ENCODE data around the gene WIZ. TPM values are rescaled to one million over a fixed set of nuclear protein-coding genes. Genes with fewer than 3 reads are reported as not detected.

WIZ gene
- total and polyA plus RNA-seq, 10 of the 15 experiments (the other 5 are each of a cell fraction or from before 2014, with no cell fraction given): 0.10 to 26.7 (median 2.7) TPM

GRCh38 chr19:15445807-15446376 lies 3.9 kb downstream of the WIZ start (continued):
- no peak for TF ChIP-seq MAX (IDR thresholded peaks at IDR 0.05; ENCODE audit: low read depth, low read length)
- TF ChIP-seq BCLAF1 (IDR thresholded peaks at IDR 0.05): no peak
- TF ChIP-seq MYB (IDR thresholded peaks at IDR 0.05; ENCODE audit: borderline replicate concordance, low read depth, low read length): no peak
- TF ChIP-seq IKZF2 (IDR thresholded peaks at IDR 0.05): no peak

- ChIA-PET RAD21 (ENCODE audit: unreplicated experiment) (no interaction called here), SMC1A (ENCODE audit: uncharacterized antibody, unreplicated experiment) (no interaction called here), POLR2A (no interaction called here), CTCF (no interaction called here)
- intact Hi-C loops (cut with micrococcal nuclease; ENCODE audit: unreplicated experiment): no loop called here
- Histone ChIP-seq H3K36me3 (ENCODE audit: control insufficient read depth in 2 of 2, insufficient read depth in 2 of 2, low read length in 1 of 2) (no peaks in the 10 kb centered on the region), H3K4me1 (ENCODE audit: control insufficient read depth, insufficient read depth, low read length) (peaks cover 7% of the 10 kb centered on the region), H3K9me3 (replicated peaks; ENCODE audit: control insufficient read depth, insufficient read depth, low read length) (no peaks in the 10 kb centered on the region), H3K27me3 (replicated peaks in 1 of 2; ENCODE audit: control insufficient read depth in 2 of 2, insufficient read depth in 2 of 2, low read length in 1 of 2) (no peaks in the 10 kb centered on the region), H3K79me2 (ENCODE audit: control insufficient read depth, insufficient read depth, low read length) (no peaks in the 10 kb centered on the region), H3K4me3 (no peak overlapping the region), H4K20me1 (ENCODE audit: control insufficient read depth, insufficient read depth) (no peaks in the 10 kb centered on the region), H3K4me2 (ENCODE audit: control insufficient read depth, insufficient read depth) (no peak overlapping the region), H3K9ac (ENCODE audit: control insufficient read depth, insufficient read depth, low read length) (no peak overlapping the region), H3K27ac (ENCODE audit: control insufficient read depth, insufficient read depth) (no peak overlapping the region), H2AFZ (ENCODE audit: control insufficient read depth, low read depth, low read length) (no peak overlapping the region)
- FAIRE-seq (no peak), DNase-seq (ENCODE audit: low read depth, low spot score) (no peak), ATAC-seq (no peak)
- WGBS (ENCODE audit: insufficient coverage, insufficient replicate concordance, low lambda C conversion rate, missing lambda C conversion rate): 57% methylated on average over 9 of the region's 9 CpGs
- BruUV-seq (replicated peaks): no TSS peak
- in situ Hi-C loops (cut with MboI): no loop called here
- TF ChIP-seq DPF2 (IDR thresholded peaks at IDR 0.05) (no peak), ESRRA (IDR thresholded peaks at IDR 0.05; ENCODE audit: low read length) (no peak), ZSCAN29 (IDR thresholded peaks at IDR 0.05) (no peak), NFXL1 (IDR thresholded peaks at IDR 0.05; ENCODE audit: borderline replicate concordance) (no peak), MTA3 (IDR thresholded peaks at IDR 0.05; ENCODE audit: borderline replicate concordance, low read length) (no peak), TBL1XR1 (IDR thresholded peaks at IDR 0.05; ENCODE audit: low read depth, low read length) (no peak), RCOR1 (conservative IDR thresholded peaks at IDR 0.05; ENCODE audit: low read depth, low read length) (no peak), WRNIP1 (IDR thresholded peaks at IDR 0.05; ENCODE audit: borderline replicate concordance, low read depth, low read length) (no peak), HDAC6 (IDR thresholded peaks at IDR 0.05; ENCODE audit: unreplicated experiment) (no peak), BACH1 (IDR thresholded peaks at IDR 0.05; ENCODE audit: borderline replicate concordance) (no peak), HDGF (IDR thresholded peaks at IDR 0.05) (no peak), NKRF (conservative IDR thresholded peaks at IDR 0.05) (no peak)
These were observed 4.5 kb downstream of the WIZ start for GRCh38 chr19:15445227-15445605.
